Measurements from ENCODE around the gene C2orf92.
"Not testable (repeated sequence)": the region's sequence is repeated elsewhere in the genome, so short reads cannot be mapped to it uniquely, and the experiment has no call there.

The C2orf92 gene

GRCh38 chr2:97706708-97707345 lies 37.3 kb downstream of the C2orf92 start:
- in situ Hi-C loops (cut with MboI; ENCODE audit: low pct_unique_long_range_greater_than_20kb, low sequenced_read_pairs, unreplicated experiment) = loop anchor here (10.0 kb wide), 1 partner anchor 678 kb away; no protein-coding TSS in a partner anchor
- DNase-seq (ENCODE audit: low spot score) = no peak
- TF ChIP-seq CTCF (IDR thresholded peaks at IDR 0.05; ENCODE audit: extremely low read depth, insufficient read depth, missing control alignments) = no peak

GRCh38 chr2:97707362-97708047 lies 38.0 kb downstream of the C2orf92 start:
- DNase-seq (ENCODE audit: low spot score) = no peak
- TF ChIP-seq CTCF (IDR thresholded peaks at IDR 0.05; ENCODE audit: extremely low read depth, insufficient read depth, missing control alignments) = no peak
- in situ Hi-C loops (cut with MboI; ENCODE audit: low pct_unique_long_range_greater_than_20kb, low sequenced_read_pairs, unreplicated experiment) = loop anchor here (10.0 kb wide), 1 partner anchor 677 kb away; no protein-coding TSS in a partner anchor

- no peak for TF ChIP-seq CTCF (IDR thresholded peaks at IDR 0.05; ENCODE audit: extremely low read depth, insufficient read depth, missing control alignments)
- DNase-seq (ENCODE audit: low spot score) = no peak
- in situ Hi-C loops (cut with MboI; ENCODE audit: low pct_unique_long_range_greater_than_20kb, low sequenced_read_pairs, unreplicated experiment) = loop anchor here (10.0 kb wide), 1 partner anchor 677 kb away; no protein-coding TSS in a partner anchor
These were observed 38.5 kb downstream of the C2orf92 start for GRCh38 chr2:97708048-97708380.

GRCh38 chr2:97708608-97709007 lies 39.1 kb downstream of the C2orf92 start:
- no peak for TF ChIP-seq CTCF (IDR thresholded peaks at IDR 0.05; ENCODE audit: extremely low read depth, insufficient read depth, missing control alignments)
- in situ Hi-C loops (cut with MboI; ENCODE audit: low pct_unique_long_range_greater_than_20kb, low sequenced_read_pairs, unreplicated experiment) = loop anchor here (10.0 kb wide), 1 partner anchor 676 kb away; no protein-coding TSS in a partner anchor
- DNase-seq (ENCODE audit: low spot score) = no peak

GRCh38 chr2:97711394-97711711 lies 41.8 kb downstream of the C2orf92 start:
- no peak for DNase-seq (ENCODE audit: low spot score)
- in situ Hi-C loops (cut with MboI; ENCODE audit: low pct_unique_long_range_greater_than_20kb, low sequenced_read_pairs, unreplicated experiment) = no loop called here
- no peak for TF ChIP-seq CTCF (IDR thresholded peaks at IDR 0.05; ENCODE audit: extremely low read depth, insufficient read depth, missing control alignments)

- DNase-seq (ENCODE audit: low spot score); in situ Hi-C loops (cut with MboI; ENCODE audit: low pct_unique_long_range_greater_than_20kb, low sequenced_read_pairs, unreplicated experiment): not testable (repeated sequence)
These were observed 42.7 kb downstream of the C2orf92 start for GRCh38 chr2:97712175-97712574.

- DNase-seq (ENCODE audit: low spot score) = no peak
- in situ Hi-C loops (cut with MboI; ENCODE audit: low pct_unique_long_range_greater_than_20kb, low sequenced_read_pairs, unreplicated experiment) = no loop called here
- TF ChIP-seq CTCF (IDR thresholded peaks at IDR 0.05; ENCODE audit: extremely low read depth, insufficient read depth, missing control alignments) = no peak
These were observed 43.3 kb downstream of the C2orf92 start for GRCh38 chr2:97712693-97713295.

All from GM13977 (cell line).